ENCODE data around the gene CPSF4L.
A peak's percentile ranks its signal among the peaks of the same experiment; 100 is the strongest.

Gene CPSF4L

GRCh38 chr17:73228748-73229236 lies 32.9 kb downstream of the CPSF4L start:
- DNase-seq: peak; percentile 35

- no peak for DNase-seq
These were observed 33.7 kb downstream of the CPSF4L start for GRCh38 chr17:73227944-73228343.

GRCh38 chr17:73227379-73227778 lies 34.3 kb downstream of the CPSF4L start:
- no peak for DNase-seq

GRCh38 chr17:73226556-73227172 lies 35.0 kb downstream of the CPSF4L start:
- no peak for DNase-seq

GRCh38 chr17:73224663-73225305 lies 36.9 kb downstream of the CPSF4L start:
- no peak for DNase-seq

- DNase-seq: no peak
These were observed 37.4 kb downstream of the CPSF4L start for GRCh38 chr17:73224237-73224636.

GRCh38 chr17:73223626-73224230 lies 38.0 kb downstream of the CPSF4L start:
- no peak for DNase-seq

GRCh38 chr17:73215447-73215846 lies 46.2 kb downstream of the CPSF4L start:
- DNase-seq: no peak

GRCh38 chr17:73214851-73215250 lies 46.8 kb downstream of the CPSF4L start:
- no peak for DNase-seq

GRCh38 chr17:73214008-73214407 lies 47.7 kb downstream of the CPSF4L start:
- no peak for DNase-seq

GRCh38 chr17:73211745-73212144 lies 49.9 kb downstream of the CPSF4L start:
- DNase-seq: peak; percentile 75

- DNase-seq: no peak
These were observed 51.5 kb downstream of the CPSF4L start for GRCh38 chr17:73210002-73210678.

GRCh38 chr17:73209436-73209835 lies 52.2 kb downstream of the CPSF4L start:
- DNase-seq: no peak

- DNase-seq: no peak
These were observed 53.4 kb downstream of the CPSF4L start for GRCh38 chr17:73208139-73208827.

- DNase-seq: no peak
These were observed 56.2 kb downstream of the CPSF4L start for GRCh38 chr17:73205459-73205961.

- DNase-seq: peak; percentile 19
These were observed 57.7 kb downstream of the CPSF4L start for GRCh38 chr17:73203788-73204479.

- DNase-seq: no peak
These were observed 58.4 kb downstream of the CPSF4L start for GRCh38 chr17:73203135-73203787.

- DNase-seq: no peak
These were observed 60.2 kb downstream of the CPSF4L start for GRCh38 chr17:73201215-73202069.

GRCh38 chr17:73200476-73200875 lies 61.2 kb downstream of the CPSF4L start:
- DNase-seq: no peak

GRCh38 chr17:73199751-73200317 lies 61.8 kb downstream of the CPSF4L start:
- no peak for DNase-seq
